ENCODE data around the gene CAPZB.

The CAPZB gene

GRCh38 chr1:19333587-19334354, 151.6 kb downstream of the CAPZB start:
- DNase-seq (ENCODE audit: low read depth in 1 of 2, low spot score in 1 of 2): no peak

GRCh38 chr1:19332832-19333231, 152.5 kb downstream of the CAPZB start:
- DNase-seq (ENCODE audit: low read depth in 1 of 2, low spot score in 1 of 2): no peak

GRCh38 chr1:19331262-19331878, 154.0 kb downstream of the CAPZB start:
- no peak for DNase-seq (ENCODE audit: low read depth in 1 of 2, low spot score in 1 of 2)

DNA sequence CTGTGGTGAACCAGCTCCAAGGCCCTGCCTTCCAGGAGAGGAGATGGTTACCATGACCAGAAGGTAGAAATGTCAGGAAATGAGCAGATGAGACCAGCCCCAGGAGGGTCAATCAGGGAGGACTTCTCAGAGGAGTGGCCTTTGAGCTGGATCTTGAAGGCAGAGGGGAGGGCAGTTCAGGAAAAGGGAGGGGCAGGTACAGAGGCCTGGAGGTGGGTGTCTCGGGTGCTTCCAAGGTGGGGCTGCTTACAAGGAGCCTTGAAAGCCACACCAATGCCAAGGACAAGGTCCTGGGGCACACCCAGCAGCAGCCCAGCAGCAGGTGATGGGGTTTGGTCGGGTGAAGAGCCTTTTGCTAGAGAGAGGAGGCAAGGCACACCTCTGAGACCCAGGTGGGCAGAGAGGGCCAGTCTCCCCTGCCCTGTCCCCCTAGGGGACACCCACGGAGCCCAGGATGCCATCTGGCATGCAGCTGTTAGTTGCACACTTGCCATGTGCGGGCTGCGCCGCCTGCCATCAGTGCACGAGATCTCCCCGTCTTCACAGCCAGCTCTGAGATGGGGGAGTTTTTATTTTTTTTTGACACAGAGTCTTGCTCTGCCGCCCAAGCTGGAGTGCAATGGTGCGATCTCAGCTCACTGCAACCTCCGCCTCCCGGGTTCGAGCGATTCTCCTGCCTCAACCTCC, 154.7 kb downstream of the CAPZB start:
- no peak for DNase-seq (ENCODE audit: low read depth in 1 of 2, low spot score in 1 of 2)

DNA sequence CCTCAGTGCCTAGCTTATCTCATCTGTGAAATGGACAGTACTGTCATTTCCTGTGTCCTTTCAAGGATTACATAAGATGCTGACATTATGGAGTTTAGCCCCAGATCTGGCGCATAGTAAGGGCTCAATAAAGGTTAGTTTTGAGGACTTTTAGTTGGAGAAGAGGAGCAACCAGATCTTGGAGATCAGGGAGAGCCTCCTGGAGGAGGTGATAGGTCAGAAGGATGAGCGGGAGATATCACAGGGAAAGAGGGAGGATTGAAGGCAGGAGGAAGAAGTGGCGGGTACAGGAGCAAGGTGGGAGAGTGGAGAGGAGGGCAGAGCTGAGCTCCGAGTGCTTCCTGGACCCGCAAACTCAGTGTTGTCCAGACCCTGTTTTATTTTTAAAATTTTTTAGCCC, 155.7 kb downstream of the CAPZB start:
- no peak for DNase-seq (ENCODE audit: low read depth in 1 of 2, low spot score in 1 of 2)

- no peak for DNase-seq (ENCODE audit: low read depth in 1 of 2, low spot score in 1 of 2)
These were observed 156.2 kb downstream of the CAPZB start for GRCh38 chr1:19329188-19329587.

GRCh38 chr1:19328486-19328885, 156.9 kb downstream of the CAPZB start:
- DNase-seq (ENCODE audit: low read depth in 1 of 2, low spot score in 1 of 2): no peak

DNA sequence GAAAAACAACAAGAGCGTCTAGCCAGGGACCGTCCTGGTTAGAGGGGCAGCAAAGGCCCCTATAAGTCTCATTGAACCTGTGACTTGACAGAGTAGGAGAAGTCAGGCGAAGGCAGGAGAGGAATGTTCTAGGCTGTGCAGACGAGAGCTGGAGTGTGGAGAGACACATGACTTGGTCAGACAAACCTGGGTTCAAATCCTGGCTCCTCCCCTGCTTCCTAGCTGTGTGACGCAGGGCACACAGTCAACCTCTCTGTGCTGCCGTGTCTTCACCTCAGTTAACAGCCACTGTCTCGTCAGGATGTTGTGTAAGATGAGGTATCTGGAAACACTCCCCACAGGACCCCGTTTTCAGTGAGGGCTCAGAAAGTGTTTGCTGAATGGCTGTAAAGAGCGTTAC, 157.6 kb downstream of the CAPZB start:
- no peak for DNase-seq (ENCODE audit: low read depth in 1 of 2, low spot score in 1 of 2)

GRCh38 chr1:19327301-19327700, 158.0 kb downstream of the CAPZB start:
- DNase-seq (ENCODE audit: low read depth in 1 of 2, low spot score in 1 of 2): no peak

DNA sequence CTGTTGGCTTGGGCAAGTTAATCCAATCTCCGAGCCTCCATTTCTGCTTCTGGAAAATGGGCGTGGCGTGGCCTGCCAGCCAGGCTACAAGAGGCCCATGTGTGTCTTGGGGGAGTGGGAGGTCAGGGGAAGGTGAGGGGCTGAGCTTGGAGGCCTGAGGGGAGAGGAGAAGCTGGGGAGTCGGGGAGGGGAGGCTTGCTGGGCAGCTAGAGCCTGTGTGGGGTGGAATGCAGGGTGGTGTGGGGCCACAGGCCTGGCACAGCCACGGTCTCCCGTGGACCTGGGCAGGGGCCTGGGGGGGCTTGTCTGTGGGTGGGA, 158.6 kb downstream of the CAPZB start:
- no peak for DNase-seq (ENCODE audit: low read depth in 1 of 2, low spot score in 1 of 2)

GRCh38 chr1:19325958-19326747, 159.2 kb downstream of the CAPZB start:
- no peak for DNase-seq (ENCODE audit: low read depth in 1 of 2, low spot score in 1 of 2)

- DNase-seq (ENCODE audit: low read depth in 1 of 2, low spot score in 1 of 2): no peak
These were observed 159.9 kb downstream of the CAPZB start for GRCh38 chr1:19325368-19325957.

GRCh38 chr1:19324665-19324990, 160.7 kb downstream of the CAPZB start:
- DNase-seq (ENCODE audit: low read depth in 1 of 2, low spot score in 1 of 2): no peak

DNA sequence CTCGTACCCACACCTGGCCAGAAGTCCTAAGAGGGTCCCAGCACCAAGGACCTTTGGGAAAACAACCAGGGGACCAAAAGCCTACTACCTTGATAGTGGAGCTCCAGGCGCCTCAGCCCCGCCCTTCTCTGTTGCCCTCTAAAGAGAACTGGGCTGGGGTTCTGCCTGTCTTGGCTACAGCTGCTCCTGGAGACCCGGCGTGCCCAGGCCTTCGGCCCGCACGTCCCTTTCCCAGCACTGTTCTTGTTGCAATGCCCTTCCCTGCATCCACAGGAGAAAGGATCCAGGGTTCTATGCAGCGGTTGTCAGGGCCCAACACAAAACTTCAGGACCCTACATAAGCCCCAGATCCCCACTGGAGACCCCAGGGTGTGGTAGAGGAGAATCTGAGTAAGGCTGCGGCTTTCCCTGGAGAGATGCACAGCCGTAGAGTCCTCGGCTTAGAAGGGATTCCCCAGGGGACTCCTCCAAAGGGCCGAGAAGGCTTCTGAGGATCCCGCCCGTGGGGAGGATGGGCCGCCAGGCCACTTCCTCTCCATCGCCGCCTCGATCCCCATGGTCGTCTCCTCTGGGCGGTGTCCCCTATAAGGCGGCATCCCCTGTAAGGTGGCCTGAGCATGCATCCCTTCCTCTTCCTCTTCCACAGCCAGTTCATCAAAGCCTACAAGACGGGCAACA, 161.2 kb downstream of the CAPZB start:
- DNase-seq (ENCODE audit: low read depth in 1 of 2, low spot score in 1 of 2): no peak

DNA sequence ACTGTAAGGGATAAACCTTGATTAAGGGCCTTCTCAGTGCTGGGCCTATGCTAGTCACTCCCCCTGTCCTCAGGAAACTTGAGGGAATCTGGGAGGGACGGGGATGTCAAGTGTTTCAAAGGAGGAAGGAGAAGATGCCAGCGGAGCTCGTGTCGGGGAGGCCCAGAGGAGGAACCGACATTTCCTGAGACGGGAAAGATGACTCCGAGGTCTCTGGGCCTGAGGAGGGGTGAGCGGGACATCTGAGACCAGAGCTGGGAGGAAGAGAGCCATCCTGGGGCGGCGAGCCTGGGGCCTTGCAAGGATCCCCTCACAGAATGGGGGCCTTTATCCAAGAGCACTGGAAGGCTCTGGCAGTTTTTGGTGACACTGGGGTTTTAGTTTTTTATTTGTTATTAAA, 162.9 kb downstream of the CAPZB start:
- no peak for DNase-seq (ENCODE audit: low read depth in 1 of 2, low spot score in 1 of 2)

DNA sequence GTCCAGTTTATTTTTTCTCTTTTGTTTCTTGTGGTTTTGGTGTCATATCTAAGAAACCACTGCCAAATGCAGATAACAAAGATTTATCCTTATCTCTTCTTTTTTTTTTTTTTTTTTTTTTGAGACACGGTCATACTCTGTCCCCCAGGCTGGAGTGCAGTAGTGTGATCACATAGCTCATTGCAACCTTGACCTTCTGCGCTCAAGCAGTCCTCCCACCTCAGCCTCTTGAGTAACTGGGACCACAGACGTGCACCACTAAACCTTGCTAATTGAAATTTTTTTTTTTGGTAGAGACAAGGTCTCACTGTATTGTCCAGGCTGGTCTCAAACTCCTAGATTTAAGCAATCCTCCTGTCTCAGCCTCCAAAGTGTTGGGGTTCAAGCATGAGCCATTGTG, 164.3 kb downstream of the CAPZB start:
- no peak for DNase-seq (ENCODE audit: low read depth in 1 of 2, low spot score in 1 of 2)

DNA sequence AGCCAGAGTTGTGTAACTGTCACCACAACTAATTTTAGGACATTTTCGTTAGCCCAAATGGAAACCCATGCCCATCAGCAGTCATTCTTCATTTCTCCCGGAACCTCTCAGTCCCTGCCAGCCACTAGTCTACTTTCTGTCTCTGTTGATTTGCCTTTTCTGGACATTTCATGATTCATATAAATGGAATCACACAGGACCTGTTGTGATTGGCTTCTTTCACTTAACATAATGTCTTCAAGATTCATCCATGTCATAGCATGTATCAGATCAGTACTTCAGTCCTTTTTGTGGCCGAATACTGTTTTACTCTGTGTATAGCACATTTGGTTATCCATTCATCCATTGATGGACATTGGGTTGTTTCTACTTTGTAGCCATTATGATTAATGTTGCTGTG, 166.1 kb downstream of the CAPZB start:
- no peak for DNase-seq (ENCODE audit: low read depth in 1 of 2, low spot score in 1 of 2)

- no peak for DNase-seq (ENCODE audit: low read depth in 1 of 2, low spot score in 1 of 2)
These were observed 168.0 kb downstream of the CAPZB start for GRCh38 chr1:19317126-19317910.

- DNase-seq (ENCODE audit: low read depth in 1 of 2, low spot score in 1 of 2): no peak
These were observed 169.8 kb downstream of the CAPZB start for GRCh38 chr1:19315378-19316198.
